Measurements from ENCODE around the gene MFRP. TPM values are rescaled to one million over a fixed set of nuclear protein-coding genes. Genes with fewer than 3 reads are reported as not detected.

MFRP gene
- total and polyA plus RNA-seq, 9 of the 15 experiments (the other 6 are each of a cell fraction or from before 2014, with no cell fraction given): not detected

DNA sequence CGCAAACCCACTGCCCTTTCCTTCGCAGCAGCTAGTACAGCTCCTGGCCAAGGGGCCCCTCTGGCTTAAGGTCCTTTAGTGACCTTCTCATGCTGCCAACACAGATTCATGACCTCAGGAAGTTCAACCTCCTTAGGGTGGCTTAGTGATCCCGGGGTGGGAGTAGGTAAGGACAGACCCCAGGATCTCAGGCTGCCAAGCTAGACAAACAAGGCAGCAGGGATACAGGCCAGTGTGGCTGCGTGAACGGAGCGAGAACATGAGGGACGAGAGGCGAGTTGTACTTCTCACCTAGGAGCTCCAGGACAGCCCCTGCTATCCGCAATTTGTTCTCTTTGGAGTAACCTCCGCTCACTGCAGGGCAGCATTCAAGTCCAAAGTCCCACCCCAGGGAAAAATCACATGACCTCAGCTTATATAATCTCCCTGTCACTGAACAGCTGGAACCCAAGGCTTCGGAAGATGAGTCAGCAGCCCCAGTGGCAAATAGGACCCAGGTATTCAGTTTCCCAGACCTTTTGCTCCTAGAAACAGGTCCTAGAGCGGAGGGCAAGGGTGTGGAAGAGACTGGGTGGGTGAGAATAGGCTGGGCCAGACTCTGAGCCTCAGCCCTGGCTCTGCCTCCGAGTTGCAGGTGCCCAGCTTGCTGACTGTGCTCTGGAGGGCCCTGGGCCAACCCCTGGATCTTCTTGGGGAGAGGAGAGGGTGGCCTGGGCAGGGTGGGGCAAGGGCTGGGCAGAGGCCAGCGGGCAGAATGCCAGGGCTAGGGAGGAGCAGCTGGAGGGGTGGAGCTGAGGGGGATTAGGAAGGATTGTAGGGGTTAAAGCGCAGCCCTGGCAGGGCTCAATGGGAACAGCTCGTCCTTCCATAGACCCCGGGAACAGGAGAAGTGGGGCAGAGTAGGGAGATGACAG lies 21.9 kb upstream of the MFRP start:
- Histone ChIP-seq H4K20me1 (replicated peaks; ENCODE audit: control insufficient read depth, insufficient read depth, low read length) (no peaks in the 10 kb centered on the region), H3K9ac (ENCODE audit: insufficient read depth in 1 of 2, low read depth in 2 of 2, low read length in 2 of 2) (peak overlapping the region; percentile 41 to 76; a peak in 3 of 4 replicates), H2AFZ (ENCODE audit: low read depth, low read length) (no peak overlapping the region), H3K9me3 (replicated peaks; ENCODE audit: control insufficient read depth, insufficient read depth, low read depth, low read length) (no peaks in the 10 kb centered on the region), H3K36me3 (ENCODE audit: control insufficient read depth, insufficient read depth, low read length) (peaks cover 16% of the 10 kb centered on the region; the same call in 1 of the 3 replicates), H3K27ac (ENCODE audit: extremely low read depth, low read depth, low read length) (peak overlapping the region; percentile 59; the same call in 2 of the 3 replicates), H3K4me3 (no peak overlapping the region), H3K27me3 (ENCODE audit: control insufficient read depth in 2 of 2, insufficient read depth in 2 of 2, low read length in 2 of 2) (no peaks in the 10 kb centered on the region), H3K4me1 (replicated peaks in 1 of 2; ENCODE audit: control insufficient read depth in 2 of 2, insufficient read depth in 2 of 2, low read length in 2 of 2) (peaks cover 54 to 61% of the 10 kb centered on the region in 2 experiments), H3K9me1 (ENCODE audit: control insufficient read depth, insufficient read depth, low read length) (no peaks in the 10 kb centered on the region), H3K4me2 (ENCODE audit: insufficient read depth, low read length) (peak overlapping the region; percentile 68), H3K79me2 (ENCODE audit: control insufficient read depth, insufficient read depth, low read length) (peaks cover 6% of the 10 kb centered on the region; the same call in 2 of the 3 replicates)
- DNase-seq (ENCODE audit: extremely low read depth in 1 of 4, low spot score in 3 of 4): peak; percentile 59 to 85 (median 68)
- intact Hi-C loops (cut with micrococcal nuclease): no loop called here
- peak; percentile 63 for ATAC-seq
- 41% methylated on average over 17 of the region's 17 CpGs for WGBS (ENCODE audit: insufficient coverage, low coverage, missing lambda C conversion rate)
- peak; percentile 93 for FAIRE-seq
- POLR2A ChIA-PET: interaction anchor here (0.5 to 2.8 kb wide), 8 partner anchors 8 to 327 kb away, joined by 3 to 34 read pairs (median 3); partner anchors contain the start of gene USP2
- CTCF ChIA-PET (ENCODE audit: low intra/inter-chr PET ratio): interaction anchor here (0.7 kb wide), 1 partner anchor 12 kb away, joined by 3 read pairs; no protein-coding TSS in a partner anchor
- no TSS peak for BruUV-seq (replicated peaks)
- in situ Hi-C loops (cut with MboI): no loop called here
- TF ChIP-seq IFI16 (CRISPR knock-in tag; IDR thresholded peaks at IDR 0.05) (no peak), KHSRP (IDR thresholded peaks at IDR 0.05) (no peak), HDAC2 (IDR thresholded peaks at IDR 0.05) (0 out of 2 replicates have a peak, but pooled peaks have one; percentile 76), ZNF583 (CRISPR knock-in tag; IDR thresholded peaks at IDR 0.05) (no peak), ZBTB17 (CRISPR knock-in tag; IDR thresholded peaks at IDR 0.05) (no peak), RBBP5 (IDR thresholded peaks at IDR 0.05; ENCODE audit: borderline replicate concordance, insufficient read depth, low read length, poor library complexity, severe bottlenecking) (no peak), MYC (IDR thresholded peaks at IDR 0.05; ENCODE audit: low read depth, low read length) (no peak), MYC (CRISPR knock-in tag; IDR thresholded peaks at IDR 0.05; ENCODE audit: borderline replicate concordance, low read depth) (no peak), TBP (optimal IDR thresholded peaks at IDR 0.05; ENCODE audit: low read depth, low read length) (no peak), SMAD2 (IDR thresholded peaks at IDR 0.05; ENCODE audit: low read depth, low read length) (no peak)
- TF ChIP-seq, protein P1, sequence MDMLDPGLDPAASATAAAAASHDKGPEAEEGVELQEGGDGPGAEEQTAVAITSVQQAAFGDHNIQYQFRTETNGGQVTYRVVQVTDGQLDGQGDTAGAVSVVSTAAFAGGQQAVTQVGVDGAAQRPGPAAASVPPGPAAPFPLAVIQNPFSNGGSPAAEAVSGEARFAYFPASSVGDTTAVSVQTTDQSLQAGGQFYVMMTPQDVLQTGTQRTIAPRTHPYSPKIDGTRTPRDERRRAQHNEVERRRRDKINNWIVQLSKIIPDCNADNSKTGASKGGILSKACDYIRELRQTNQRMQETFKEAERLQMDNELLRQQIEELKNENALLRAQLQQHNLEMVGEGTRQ (CRISPR knock-in tag; IDR thresholded peaks at IDR 0.05): peak; percentile 67
- TF ChIP-seq, protein P2, sequence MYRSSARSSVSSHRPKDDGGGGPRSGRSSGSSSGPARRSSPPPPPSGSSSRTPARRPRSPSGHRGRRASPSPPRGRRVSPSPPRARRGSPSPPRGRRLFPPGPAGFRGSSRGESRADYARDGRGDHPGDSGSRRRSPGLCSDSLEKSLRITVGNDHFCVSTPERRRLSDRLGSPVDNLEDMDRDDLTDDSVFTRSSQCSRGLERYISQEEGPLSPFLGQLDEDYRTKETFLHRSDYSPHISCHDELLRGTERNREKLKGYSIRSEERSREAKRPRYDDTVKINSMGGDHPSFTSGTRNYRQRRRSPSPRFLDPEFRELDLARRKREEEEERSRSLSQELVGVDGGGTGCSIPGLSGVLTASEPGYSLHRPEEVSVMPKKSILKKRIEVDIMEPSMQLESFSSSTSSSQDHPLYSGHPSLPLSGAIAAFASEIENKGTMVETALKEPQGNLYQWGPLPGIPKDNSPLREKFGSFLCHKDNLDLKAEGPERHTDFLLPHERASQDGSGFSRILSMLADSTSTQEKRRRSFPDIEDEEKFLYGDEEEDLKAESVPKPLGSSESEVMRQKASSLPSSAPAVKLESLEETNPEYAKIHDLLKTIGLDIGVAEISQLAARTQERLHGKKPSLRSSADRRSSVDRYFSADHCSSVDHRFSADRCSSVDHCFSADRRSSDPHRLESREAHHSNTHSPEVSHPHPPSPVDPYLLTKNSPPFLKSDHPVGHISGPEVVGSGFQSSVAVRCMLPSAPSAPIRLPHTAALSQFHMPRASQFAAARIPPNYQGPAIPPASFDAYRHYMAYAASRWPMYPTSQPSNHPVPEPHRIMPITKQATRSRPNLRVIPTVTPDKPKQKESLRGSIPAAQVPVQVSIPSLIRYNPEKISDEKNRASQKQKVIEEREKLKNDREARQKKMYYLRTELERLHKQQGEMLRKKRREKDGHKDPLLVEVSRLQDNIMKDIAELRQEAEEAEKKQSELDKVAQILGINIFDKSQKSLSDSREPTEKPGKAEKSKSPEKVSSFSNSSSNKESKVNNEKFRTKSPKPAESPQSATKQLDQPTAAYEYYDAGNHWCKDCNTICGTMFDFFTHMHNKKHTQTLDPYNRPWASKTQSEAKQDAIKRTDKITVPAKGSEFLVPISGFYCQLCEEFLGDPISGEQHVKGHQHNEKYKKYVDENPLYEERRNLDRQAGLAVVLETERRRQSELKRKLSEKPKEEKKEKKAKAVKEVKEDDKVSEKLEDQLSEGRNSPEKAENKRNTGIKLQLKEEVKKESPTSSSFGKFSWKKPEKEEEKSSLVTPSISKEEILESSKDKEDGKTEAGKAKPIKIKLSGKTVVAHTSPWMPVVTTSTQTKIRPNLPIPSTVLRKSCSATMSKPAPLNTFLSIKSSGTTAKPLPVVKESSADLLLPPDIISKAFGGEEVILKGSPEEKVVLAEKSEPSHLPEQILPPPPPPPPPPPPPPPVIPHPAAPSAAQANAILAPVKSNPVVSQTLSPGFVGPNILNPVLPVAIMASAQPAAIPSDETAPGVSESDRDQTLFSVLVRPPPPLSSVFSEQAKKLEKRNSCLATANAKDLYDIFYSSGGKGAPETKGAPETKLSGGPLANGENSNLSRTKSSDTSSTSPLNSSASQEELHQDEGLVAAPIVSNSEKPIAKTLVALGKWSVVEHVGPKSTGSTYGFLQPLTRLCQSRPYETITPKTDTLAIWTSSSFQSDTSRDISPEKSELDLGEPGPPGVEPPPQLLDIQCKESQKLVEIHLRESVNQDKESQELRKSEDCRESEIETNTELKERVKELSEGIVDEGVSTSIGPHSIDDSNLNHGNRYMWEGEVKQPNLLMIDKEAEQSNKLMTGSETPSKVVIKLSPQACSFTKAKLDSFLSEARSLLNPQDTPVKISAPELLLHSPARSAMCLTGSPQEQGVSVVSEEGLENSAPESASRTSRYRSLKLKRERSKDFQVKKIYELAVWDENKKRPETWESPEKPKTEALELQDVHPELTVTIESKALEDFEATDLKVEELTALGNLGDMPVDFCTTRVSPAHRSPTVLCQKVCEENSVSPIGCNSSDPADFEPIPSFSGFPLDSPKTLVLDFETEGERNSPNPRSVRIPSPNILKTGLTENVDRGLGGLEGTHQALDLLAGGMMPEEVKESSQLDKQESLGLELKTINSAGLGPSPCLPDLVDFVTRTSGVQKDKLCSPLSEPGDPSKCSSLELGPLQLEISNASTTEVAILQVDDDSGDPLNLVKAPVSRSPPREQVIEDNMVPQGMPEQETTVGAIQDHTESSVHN (IDR thresholded peaks at IDR 0.05; ENCODE audit: borderline replicate concordance in 1 of 2, low read depth in 1 of 2): peak in 1 of 2 experiments; percentile 89; a peak in 2 of 4 replicates

Data from K562 (cell line).